HepG2 (cell line): Measurements from ENCODE around the gene NPDC1. TPM values are rescaled to one million over a fixed set of nuclear protein-coding genes. Genes with fewer than 3 reads are reported as not detected.

ENCODE experiments used
- AHR ChIP-seq: IDR thresholded peaks from 2 replicates; pipeline ENCODE4 v1.6.1; 2018; ENCODE audit warnings: missing genetic modification reagents, missing compliant biosample characterization
- ARID2 ChIP-seq: sonication (generic); formaldehyde crosslinking; IDR thresholded peaks from 2 replicates; pipeline ENCODE4 v1.8.1; 2022; ENCODE audit warnings: mild to moderate bottlenecking, missing genetic modification reagents, borderline replicate concordance
- GATAD1 ChIP-seq: IDR thresholded peaks from 2 replicates; pipeline ENCODE4 v1.6.1; 2016; ENCODE audit warnings: missing genetic modification reagents, missing compliant biosample characterization
- GFI1 ChIP-seq: sonication (generic); formaldehyde crosslinking; IDR thresholded peaks from 2 replicates; pipeline ENCODE4 v1.5.0; 2020; ENCODE audit warnings: missing genetic modification reagents, mild to moderate bottlenecking, borderline replicate concordance
- GTF3A ChIP-seq: sonication (generic); formaldehyde crosslinking; conservative IDR thresholded peaks from 2 replicates; pipeline ENCODE4 v1.4.0; 2020; ENCODE audit warnings: mild to moderate bottlenecking, missing genetic modification reagents
- GZF1 ChIP-seq: sonication (generic); formaldehyde crosslinking; IDR thresholded peaks from 2 replicates; pipeline ENCODE4 v1.5.1; 2020; ENCODE audit warnings: mild to moderate bottlenecking, missing genetic modification reagents
- HNRNPL ChIP-seq: fragments of 200-400 bp; formaldehyde crosslinking; IDR thresholded peaks from 2 replicates; pipeline ENCODE4 v1.6.1; 2017; ENCODE audit warnings: mild to moderate bottlenecking, low read depth, low read length
- JUND ChIP-seq: sonication (generic); formaldehyde crosslinking; IDR thresholded peaks from 2 replicates; pipeline ENCODE4 v1.8.0; 2022; ENCODE audit warnings: mild to moderate bottlenecking, missing genetic modification reagents
- KDM2A ChIP-seq: sonication (generic); formaldehyde crosslinking; IDR thresholded peaks from 2 replicates; pipeline ENCODE4 v1.4.0; 2020; ENCODE audit warnings: low read depth, missing genetic modification reagents, borderline replicate concordance
- NRL ChIP-seq: sonication (generic); formaldehyde crosslinking; IDR thresholded peaks from 2 replicates; pipeline ENCODE4 v1.5.0; 2020; ENCODE audit warnings: missing genetic modification reagents, mild to moderate bottlenecking, moderate library complexity, borderline replicate concordance
- ZNF331 ChIP-seq: sonication (generic); formaldehyde crosslinking; IDR thresholded peaks from 2 replicates; pipeline ENCODE4 v1.4.0; 2020; ENCODE audit warnings: missing genetic modification reagents
- ZNF430 ChIP-seq: sonication (generic); formaldehyde crosslinking; IDR thresholded peaks from 2 replicates; pipeline ENCODE4 v1.9.0; 2021; ENCODE audit warnings: mild to moderate bottlenecking, missing genetic modification reagents
- ZNF451 ChIP-seq: sonication (generic); formaldehyde crosslinking; IDR thresholded peaks from 2 replicates; pipeline ENCODE4 v1.5.0; 2020; ENCODE audit warnings: mild to moderate bottlenecking, missing genetic modification reagents
- ZNF780A ChIP-seq: sonication (generic); formaldehyde crosslinking; IDR thresholded peaks from 2 replicates; pipeline ENCODE4 v1.8.0; 2022; ENCODE audit warnings: mild to moderate bottlenecking, missing genetic modification reagents, moderate library complexity
- ZNF792 ChIP-seq: IDR thresholded peaks from 2 replicates; pipeline ENCODE4 v1.6.1; 2016
- ZNF850 ChIP-seq: sonication (generic); formaldehyde crosslinking; conservative IDR thresholded peaks from 2 replicates; pipeline ENCODE4 v1.9.0; 2021; ENCODE audit warnings: mild to moderate bottlenecking, missing genetic modification reagents
- ZNF879 ChIP-seq: sonication (generic); formaldehyde crosslinking; IDR thresholded peaks from 2 replicates; pipeline ENCODE4 v1.8.1; 2023; ENCODE audit warnings: missing genetic modification reagents
- polyA plus RNA-seq, 8 experiments: library from polyadenylated mRNA; depleted of rRNA in 3 of 8; stranded (reverse) in 7 of 8; unstranded in 1 of 8; fragments of >200 nt; fragmentation: Illumina TruSeq in 4 of 8; extraction: Trizol in 4 of 8; gene quantifications; 2 replicates each; pipeline versions ENCODE4 v1.2.1 to v1.2.3, GENCODE V29; 2011 to 2016; ENCODE audit warnings: low read depth in 4 of 8, missing spikeins in 1 of 8, mixed read lengths in 1 of 8; ENCODE audit not compliant: insufficient read depth in 1 of 8
- total RNA-seq, 5 experiments: library from RNA; depleted of rRNA; stranded (reverse); fragments of >200 nt; fragmentation: Illumina TruSeq; extraction: Trizol; gene quantifications; 2 replicates each; pipeline ENCODE4 v1.2.3, GENCODE V29; 2016; ENCODE audit warnings: low read depth in 1 of 5
- TF ChIP-seq, protein P1 (sequence below): sonication (generic); formaldehyde crosslinking; IDR thresholded peaks from 2 replicates; pipeline ENCODE4 v1.4.0; 2020; ENCODE audit warnings: missing genetic modification reagents
- TF ChIP-seq, protein P2 (sequence below): sonication (generic); formaldehyde crosslinking; IDR thresholded peaks from 2 replicates; pipeline ENCODE4 v1.5.0; 2020; ENCODE audit warnings: mild to moderate bottlenecking, missing genetic modification reagents
- TF ChIP-seq, protein P3 (sequence below): sonication (generic); formaldehyde crosslinking; IDR thresholded peaks from 2 replicates; pipeline ENCODE4 v1.4.0; 2020; ENCODE audit warnings: low read depth, missing genetic modification reagents
- TF ChIP-seq, protein P4 (sequence below): sonication (generic); formaldehyde crosslinking; IDR thresholded peaks from 2 replicates; pipeline ENCODE4 v1.4.0; 2020; ENCODE audit warnings: low read depth, mild to moderate bottlenecking, missing genetic modification reagents

The NPDC1 gene
- total and polyA plus RNA-seq, 2 of the 13 experiments (the other 11 are each of a cell fraction or from before 2014, with no cell fraction given): 0.84 to 5.4 TPM

DNA sequence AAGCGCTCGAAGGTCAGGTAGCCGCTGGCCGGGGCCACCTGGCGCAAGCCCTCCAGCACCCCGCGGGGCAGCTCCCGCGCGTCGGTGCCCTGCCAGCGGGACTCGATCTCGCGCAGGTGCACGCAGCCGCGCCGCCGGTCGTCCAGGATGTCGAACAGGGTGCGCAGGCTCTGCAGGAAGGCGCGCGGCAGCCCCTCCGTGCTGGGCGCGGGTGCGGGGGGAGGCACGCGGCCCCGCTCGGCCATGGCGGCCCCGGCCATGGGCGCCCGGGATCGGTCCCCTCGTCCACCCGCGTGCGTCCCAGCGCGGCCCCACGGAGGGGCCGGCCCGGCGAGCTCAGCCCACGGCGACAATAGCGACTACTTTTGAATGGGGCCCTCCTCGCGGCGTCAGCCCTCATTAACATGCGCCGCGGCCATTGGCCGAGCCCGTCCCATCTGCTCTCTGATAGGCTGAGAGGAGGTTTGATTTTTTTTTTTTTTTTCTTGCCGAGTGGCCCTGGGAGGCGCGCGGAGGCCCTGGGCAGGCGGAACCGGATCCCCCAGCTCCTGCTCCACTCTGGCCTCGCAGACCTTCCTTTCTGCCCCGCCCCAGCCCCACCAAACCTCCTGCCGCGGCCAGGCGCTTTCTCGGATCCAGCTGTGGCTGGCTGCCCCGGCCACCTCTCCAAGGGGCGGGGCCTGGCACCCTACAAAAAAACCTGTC, 24.4 kb upstream of the NPDC1 start, which contains the start of gene SAPCD2 (continued):
- TF ChIP-seq, protein P1, sequence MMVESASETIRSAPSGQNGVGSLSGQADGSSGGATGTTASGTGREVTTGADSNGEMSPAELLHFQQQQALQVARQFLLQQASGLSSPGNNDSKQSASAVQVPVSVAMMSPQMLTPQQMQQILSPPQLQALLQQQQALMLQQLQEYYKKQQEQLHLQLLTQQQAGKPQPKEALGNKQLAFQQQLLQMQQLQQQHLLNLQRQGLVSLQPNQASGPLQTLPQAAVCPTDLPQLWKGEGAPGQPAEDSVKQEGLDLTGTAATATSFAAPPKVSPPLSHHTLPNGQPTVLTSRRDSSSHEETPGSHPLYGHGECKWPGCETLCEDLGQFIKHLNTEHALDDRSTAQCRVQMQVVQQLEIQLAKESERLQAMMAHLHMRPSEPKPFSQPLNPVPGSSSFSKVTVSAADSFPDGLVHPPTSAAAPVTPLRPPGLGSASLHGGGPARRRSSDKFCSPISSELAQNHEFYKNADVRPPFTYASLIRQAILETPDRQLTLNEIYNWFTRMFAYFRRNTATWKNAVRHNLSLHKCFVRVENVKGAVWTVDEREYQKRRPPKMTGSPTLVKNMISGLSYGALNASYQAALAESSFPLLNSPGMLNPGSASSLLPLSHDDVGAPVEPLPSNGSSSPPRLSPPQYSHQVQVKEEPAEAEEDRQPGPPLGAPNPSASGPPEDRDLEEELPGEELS: peak; percentile 18; the same call in 1 of the 2 replicates
- no peak; the same call in 1 of the 2 replicates for TF ChIP-seq ZNF430 (CRISPR knock-in tag)
- TF ChIP-seq ZNF850 (CRISPR knock-in tag): no peak
- TF ChIP-seq GFI1 (CRISPR knock-in tag): no peak
- TF ChIP-seq, protein P2, sequence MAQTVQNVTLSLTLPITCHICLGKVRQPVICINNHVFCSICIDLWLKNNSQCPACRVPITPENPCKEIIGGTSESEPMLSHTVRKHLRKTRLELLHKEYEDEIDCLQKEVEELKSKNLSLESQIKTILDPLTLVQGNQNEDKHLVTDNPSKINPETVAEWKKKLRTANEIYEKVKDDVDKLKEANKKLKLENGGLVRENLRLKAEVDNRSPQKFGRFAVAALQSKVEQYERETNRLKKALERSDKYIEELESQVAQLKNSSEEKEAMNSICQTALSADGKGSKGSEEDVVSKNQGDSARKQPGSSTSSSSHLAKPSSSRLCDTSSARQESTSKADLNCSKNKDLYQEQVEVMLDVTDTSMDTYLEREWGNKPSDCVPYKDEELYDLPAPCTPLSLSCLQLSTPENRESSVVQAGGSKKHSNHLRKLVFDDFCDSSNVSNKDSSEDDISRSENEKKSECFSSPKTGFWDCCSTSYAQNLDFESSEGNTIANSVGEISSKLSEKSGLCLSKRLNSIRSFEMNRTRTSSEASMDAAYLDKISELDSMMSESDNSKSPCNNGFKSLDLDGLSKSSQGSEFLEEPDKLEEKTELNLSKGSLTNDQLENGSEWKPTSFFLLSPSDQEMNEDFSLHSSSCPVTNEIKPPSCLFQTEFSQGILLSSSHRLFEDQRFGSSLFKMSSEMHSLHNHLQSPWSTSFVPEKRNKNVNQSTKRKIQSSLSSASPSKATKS: no peak
- TF ChIP-seq, protein P3, sequence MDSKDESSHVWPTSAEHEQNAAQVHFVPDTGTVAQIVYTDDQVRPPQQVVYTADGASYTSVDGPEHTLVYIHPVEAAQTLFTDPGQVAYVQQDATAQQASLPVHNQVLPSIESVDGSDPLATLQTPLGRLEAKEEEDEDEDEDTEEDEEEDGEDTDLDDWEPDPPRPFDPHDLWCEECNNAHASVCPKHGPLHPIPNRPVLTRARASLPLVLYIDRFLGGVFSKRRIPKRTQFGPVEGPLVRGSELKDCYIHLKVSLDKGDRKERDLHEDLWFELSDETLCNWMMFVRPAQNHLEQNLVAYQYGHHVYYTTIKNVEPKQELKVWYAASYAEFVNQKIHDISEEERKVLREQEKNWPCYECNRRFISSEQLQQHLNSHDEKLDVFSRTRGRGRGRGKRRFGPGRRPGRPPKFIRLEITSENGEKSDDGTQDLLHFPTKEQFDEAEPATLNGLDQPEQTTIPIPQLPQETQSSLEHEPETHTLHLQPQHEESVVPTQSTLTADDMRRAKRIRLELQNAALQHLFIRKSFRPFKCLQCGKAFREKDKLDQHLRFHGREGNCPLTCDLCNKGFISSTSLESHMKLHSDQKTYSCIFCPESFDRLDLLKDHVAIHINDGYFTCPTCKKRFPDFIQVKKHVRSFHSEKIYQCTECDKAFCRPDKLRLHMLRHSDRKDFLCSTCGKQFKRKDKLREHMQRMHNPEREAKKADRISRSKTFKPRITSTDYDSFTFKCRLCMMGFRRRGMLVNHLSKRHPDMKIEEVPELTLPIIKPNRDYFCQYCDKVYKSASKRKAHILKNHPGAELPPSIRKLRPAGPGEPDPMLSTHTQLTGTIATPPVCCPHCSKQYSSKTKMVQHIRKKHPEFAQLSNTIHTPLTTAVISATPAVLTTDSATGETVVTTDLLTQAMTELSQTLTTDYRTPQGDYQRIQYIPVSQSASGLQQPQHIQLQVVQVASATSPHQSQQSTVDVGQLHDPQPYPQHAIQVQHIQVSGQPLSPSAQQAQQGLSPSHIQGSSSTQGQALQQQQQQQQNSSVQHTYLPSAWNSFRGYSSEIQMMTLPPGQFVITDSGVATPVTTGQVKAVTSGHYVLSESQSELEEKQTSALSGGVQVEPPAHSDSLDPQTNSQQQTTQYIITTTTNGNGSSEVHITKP (CRISPR knock-in tag): no peak
- TF ChIP-seq NRL: 0 out of 2 replicates have a peak, but pooled peaks have one; percentile 20
- TF ChIP-seq ZNF780A (CRISPR knock-in tag): no peak
- no peak for TF ChIP-seq ZNF879
- no peak for TF ChIP-seq ZNF331 (CRISPR knock-in tag)
- peak; percentile 33; the same call in 1 of the 2 replicates for TF ChIP-seq ZNF451 (CRISPR knock-in tag)
- TF ChIP-seq KDM2A: peak; percentile 50; the same call in 1 of the 2 replicates
- TF ChIP-seq, protein P4, sequence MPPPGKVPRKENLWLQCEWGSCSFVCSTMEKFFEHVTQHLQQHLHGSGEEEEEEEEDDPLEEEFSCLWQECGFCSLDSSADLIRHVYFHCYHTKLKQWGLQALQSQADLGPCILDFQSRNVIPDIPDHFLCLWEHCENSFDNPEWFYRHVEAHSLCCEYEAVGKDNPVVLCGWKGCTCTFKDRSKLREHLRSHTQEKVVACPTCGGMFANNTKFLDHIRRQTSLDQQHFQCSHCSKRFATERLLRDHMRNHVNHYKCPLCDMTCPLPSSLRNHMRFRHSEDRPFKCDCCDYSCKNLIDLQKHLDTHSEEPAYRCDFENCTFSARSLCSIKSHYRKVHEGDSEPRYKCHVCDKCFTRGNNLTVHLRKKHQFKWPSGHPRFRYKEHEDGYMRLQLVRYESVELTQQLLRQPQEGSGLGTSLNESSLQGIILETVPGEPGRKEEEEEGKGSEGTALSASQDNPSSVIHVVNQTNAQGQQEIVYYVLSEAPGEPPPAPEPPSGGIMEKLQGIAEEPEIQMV (CRISPR knock-in tag): no peak
- TF ChIP-seq JUND (CRISPR knock-in tag): no peak
- TF ChIP-seq HNRNPL: no peak
- no peak for TF ChIP-seq AHR (CRISPR knock-in tag)
- TF ChIP-seq GZF1 (CRISPR knock-in tag): no peak
- 0 out of 2 replicates have a peak, but pooled peaks have one; percentile 21 for TF ChIP-seq GTF3A (CRISPR knock-in tag)
- TF ChIP-seq GATAD1 (CRISPR knock-in tag): no peak
- TF ChIP-seq ARID2 (CRISPR knock-in tag): 0 out of 2 replicates have a peak, but pooled peaks have one; percentile 45
- TF ChIP-seq ZNF792: peak; percentile 65
